CD14-positive monocyte (primary cell): ENCODE data around the gene TSPAN18. TPM values are rescaled to one million over a fixed set of nuclear protein-coding genes. Genes with fewer than 3 reads are reported as not detected.

ENCODE experiments used
- DNase-seq, 3 donors: peaks; one replicate each; pipeline ENCODE4 v3.0.0-alpha.2; 2011 to 2022
- H2AFZ ChIP-seq: 2 replicates; pipeline ENCODE4 v1.6.0; 2012; ENCODE audit warnings: mild to moderate bottlenecking, low read depth, low read length, inconsistent platforms; ENCODE audit not compliant: insufficient read depth, poor library complexity, severe bottlenecking
- H3K27ac ChIP-seq, 2 donors: 1 replicate in 1 of 2; 2 replicates in 1 of 2; pipeline ENCODE4 v1.5.1; 2012 to 2013; ENCODE audit warnings: low read length in 2 of 2, control low read depth in 1 of 2, inconsistent platforms in 1 of 2, low read depth in 1 of 2, mild to moderate bottlenecking in 1 of 2
- H3K27me3 ChIP-seq, 2 donors: one replicate each; pipeline versions ENCODE4 v1.6.0 to v1.6.1; 2011 to 2013; ENCODE audit warnings: low read length in 2 of 2; ENCODE audit not compliant: control insufficient read depth in 2 of 2, insufficient read depth in 2 of 2
- H3K36me3 ChIP-seq, 2 donors: replicated peaks in 1 of 2; 1 replicate in 1 of 2; 2 replicates in 1 of 2; pipeline versions ENCODE4 v1.5.1 to v1.6.1; 2012 to 2013; ENCODE audit warnings: low read length in 2 of 2, control low read depth in 1 of 2, inconsistent platforms in 1 of 2, mild to moderate bottlenecking in 1 of 2; ENCODE audit not compliant: insufficient read depth in 2 of 2, control insufficient read depth in 1 of 2
- H3K4me1 ChIP-seq, 2 donors: 1 replicate in 1 of 2; 2 replicates in 1 of 2; pipeline versions ENCODE4 v1.5.1 to v1.6.1; 2012 to 2013; ENCODE audit warnings: low read length in 2 of 2, control low read depth in 1 of 2, inconsistent platforms in 1 of 2, mild to moderate bottlenecking in 1 of 2, moderate library complexity in 1 of 2; ENCODE audit not compliant: insufficient read depth in 2 of 2, control insufficient read depth in 1 of 2
- H3K4me2 ChIP-seq: replicated peaks from 2 replicates; pipeline ENCODE3; 2012; ENCODE audit warnings: low read length, moderate library complexity, mild to moderate bottlenecking; ENCODE audit not compliant: poor library complexity, severe bottlenecking; ENCODE audit errors: extremely low read depth
- H3K4me3 ChIP-seq, 3 experiments: fragments of 200-600 bp in 1 of 3; sonication (generic) in 1 of 3; replicated peaks in 1 of 3; 1 replicate in 2 of 3; 2 replicates in 1 of 3; pipeline ENCODE4 v1.5.1; 2011 to 2013; ENCODE audit warnings: low read length in 3 of 3, mild to moderate bottlenecking in 3 of 3, control low read depth in 2 of 3, low read depth in 2 of 3, inconsistent platforms in 1 of 3, moderate library complexity in 1 of 3
- H3K79me2 ChIP-seq: 2 replicates; pipeline ENCODE4 v1.6.0; 2012; ENCODE audit warnings: mild to moderate bottlenecking, control low read depth, inconsistent platforms, low read length, moderate library complexity; ENCODE audit not compliant: insufficient read depth
- H3K9ac ChIP-seq: 2 replicates; pipeline ENCODE4 v1.6.0; 2017; ENCODE audit warnings: low read length, mild to moderate bottlenecking; ENCODE audit not compliant: insufficient read depth, poor library complexity, severe bottlenecking
- H3K9me3 ChIP-seq, 2 donors: replicated peaks in 1 of 2; 1 replicate in 1 of 2; 2 replicates in 1 of 2; pipeline versions ENCODE4 v1.5.1 to v1.6.1; 2012 to 2013; ENCODE audit warnings: low read length in 2 of 2, control low read depth in 1 of 2; ENCODE audit not compliant: control insufficient read depth in 1 of 2, insufficient read depth in 1 of 2
- H4K20me1 ChIP-seq: 2 replicates; pipeline ENCODE4 v1.6.0; 2012; ENCODE audit warnings: mild to moderate bottlenecking, low read length, control low read depth, moderate library complexity; ENCODE audit not compliant: insufficient read depth
- H3K27ac Mint-ChIP-seq, 7 donors: one replicate each; pipeline ENCODE4 v1.8.0; 2020; ENCODE audit warnings: mild to moderate bottlenecking in 7 of 7, mixed read lengths in 7 of 7, moderate library complexity in 6 of 7, inconsistent platforms in 2 of 7
- H3K27me3 Mint-ChIP-seq, 3 donors: one replicate each; pipeline ENCODE4 v1.8.0; 2021 to 2022; ENCODE audit warnings: low read depth in 3 of 3, mild to moderate bottlenecking in 3 of 3, mixed read lengths in 3 of 3, moderate library complexity in 3 of 3, inconsistent platforms in 1 of 3
- H3K36me3 Mint-ChIP-seq, 2 donors: one replicate each; pipeline ENCODE4 v1.8.0; 2020; ENCODE audit warnings: mixed read lengths in 2 of 2, inconsistent platforms in 1 of 2, mild to moderate bottlenecking in 1 of 2
- H3K4me1 Mint-ChIP-seq: one replicate; pipeline ENCODE4 v1.8.0; 2020; ENCODE audit warnings: mild to moderate bottlenecking, mixed read lengths
- H3K4me3 Mint-ChIP-seq, 2 donors: one replicate each; pipeline ENCODE4 v1.8.0; 2020; ENCODE audit warnings: mild to moderate bottlenecking in 2 of 2, mixed read lengths in 2 of 2, moderate library complexity in 1 of 2
- H3K9me3 Mint-ChIP-seq, 7 donors: one replicate each; pipeline ENCODE4 v1.8.0; 2020 to 2022; ENCODE audit warnings: mixed read lengths in 7 of 7, mild to moderate bottlenecking in 6 of 7, moderate library complexity in 6 of 7, inconsistent platforms in 2 of 7
- CTCF ChIP-seq: fragments of 200-600 bp; IDR thresholded peaks from one replicate; pipeline ENCODE4 v1.8.0; 2022; ENCODE audit warnings: antibody characterized with exemption, mild to moderate bottlenecking
- WGBS: methylation state at CpG from one replicate; pipeline ENCODE4 v1.1.5; 2013; ENCODE audit warnings: missing lambda C conversion rate; ENCODE audit not compliant: insufficient coverage; 5-methylcytosine and 5-hydroxymethylcytosine counted together
- intact Hi-C, 2 donors: fragments of 100-400 bp; cut with micrococcal nuclease; formaldehyde crosslinking; loops; one replicate each; pipeline versions ENCODE4 v1.15.0 to v1.15.1; 2023
- polyA plus RNA-seq, 3 donors: library from polyadenylated mRNA; depleted of rRNA in 1 of 3; unstranded in 2 of 3; stranded (reverse) in 1 of 3; fragments of 300-500 nt in 2 of 3; fragments of >200 nt in 1 of 3; fragmentation: Illumina TruSeq in 2 of 3; gene quantifications; 1 replicate in 2 of 3; 2 replicates in 1 of 3; pipeline ENCODE4 v1.2.3, GENCODE V29; 2012 to 2021

The TSPAN18 gene
- polyA plus RNA-seq, 3 donors, result not detected

GRCh38 chr11:44728491-44728910 is 1.7 kb downstream of the TSPAN18 start:
- H3K27ac Mint-ChIP-seq, result no peak overlapping the region
- no peaks in the 10 kb centered on the region for H3K79me2 ChIP-seq
- peaks cover 45 to 71% (median 67%) of the 10 kb centered on the region in 3 donors for H3K27me3 Mint-ChIP-seq
- H3K36me3 Mint-ChIP-seq, result peaks cover 0 to 1% of the 10 kb centered on the region in 2 donors
- no peak for TF ChIP-seq CTCF
- no peak overlapping the region for H2AFZ ChIP-seq
- no peak overlapping the region for H3K4me3 ChIP-seq
- H3K4me3 Mint-ChIP-seq, result peak overlapping the region; percentile 28 to 81
- H3K9ac ChIP-seq, result peak overlapping the region; percentile 43
- peaks cover 0 to 4% of the 10 kb centered on the region in 2 donors for H3K9me3 ChIP-seq
- peaks cover 13% of the 10 kb centered on the region for H3K4me1 Mint-ChIP-seq
- peaks cover 0 to 14% (median 5%) of the 10 kb centered on the region in 7 donors for H3K9me3 Mint-ChIP-seq
- WGBS, result no CpG with 5 or more reads among the region's 6 CpGs
- intact Hi-C loops, result loop anchor here (1.0 to 2.0 kb wide), 2 partner anchors 182 to 183 kb away; no protein-coding TSS in a partner anchor
- DNase-seq, result no peak
- H3K4me1 ChIP-seq, result peaks cover 13 to 14% of the 10 kb centered on the region in 2 donors
- no peaks in the 10 kb centered on the region for H4K20me1 ChIP-seq
- no peak overlapping the region for H3K4me2 ChIP-seq
- H3K27ac ChIP-seq, result no peak overlapping the region
- peaks cover 27 to 62% of the 10 kb centered on the region in 2 donors for H3K27me3 ChIP-seq
- no peaks in the 10 kb centered on the region for H3K36me3 ChIP-seq

DNA sequence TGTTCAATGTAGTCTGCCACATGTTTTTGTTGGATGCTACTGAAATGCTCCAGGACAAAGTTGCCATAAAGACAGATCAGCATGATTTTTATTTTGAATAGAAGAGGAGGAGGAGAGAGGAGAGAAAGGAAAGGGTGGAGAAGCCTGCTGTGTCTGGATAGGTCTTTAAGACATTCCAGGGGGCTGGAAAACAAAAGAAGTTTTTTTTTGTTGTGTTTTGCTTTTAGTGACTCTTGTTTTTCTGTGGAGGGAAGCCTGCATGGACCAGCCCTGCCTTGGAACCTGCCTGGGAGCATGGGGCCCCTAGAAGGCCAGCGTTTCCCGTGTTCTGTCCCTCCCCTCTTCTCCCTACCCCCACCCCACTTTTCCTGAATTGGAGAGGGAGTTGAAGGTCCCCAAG is 2.3 kb downstream of the TSPAN18 start:
- H3K27me3 ChIP-seq, result peaks cover 27 to 60% of the 10 kb centered on the region in 2 donors
- H3K9ac ChIP-seq, result no peak overlapping the region
- Mint-ChIP-seq H3K27ac (no peak overlapping the region), H3K4me3 (peak overlapping the region in 1 of 2 donors; percentile 81), H3K9me3 (peaks cover 0 to 14% (median 5%) of the 10 kb centered on the region in 7 donors), H3K4me1 (peaks cover 13% of the 10 kb centered on the region), H3K27me3 (peaks cover 45 to 69% (median 63%) of the 10 kb centered on the region in 3 donors), H3K36me3 (peaks cover 0 to 1% of the 10 kb centered on the region in 2 donors)
- no peak overlapping the region for H3K27ac ChIP-seq
- H3K4me3 ChIP-seq, result no peak overlapping the region
- H4K20me1 ChIP-seq, result no peaks in the 10 kb centered on the region
- H3K9me3 ChIP-seq, result peaks cover 0 to 4% of the 10 kb centered on the region in 2 donors
- intact Hi-C loops, result loop anchor here in 1 of 2 donors (2.0 kb wide), 1 partner anchor 182 kb away; no protein-coding TSS in a partner anchor
- no peak for TF ChIP-seq CTCF
- no peak overlapping the region for H3K4me2 ChIP-seq
- no peak for DNase-seq
- H3K4me1 ChIP-seq, result peaks cover 13 to 14% of the 10 kb centered on the region in 2 donors
- no CpG with 5 or more reads among the region's 2 CpGs for WGBS
- no peaks in the 10 kb centered on the region for H3K79me2 ChIP-seq
- no peaks in the 10 kb centered on the region for H3K36me3 ChIP-seq
- H2AFZ ChIP-seq, result no peak overlapping the region
